Measurements from ENCODE around the gene TNIK. TPM values are rescaled to one million over a fixed set of nuclear protein-coding genes. Genes with fewer than 3 reads are reported as not detected.

TNIK gene
- total RNA-seq, 1 experiment from 2014 or later: 5.5 TPM

DNA sequence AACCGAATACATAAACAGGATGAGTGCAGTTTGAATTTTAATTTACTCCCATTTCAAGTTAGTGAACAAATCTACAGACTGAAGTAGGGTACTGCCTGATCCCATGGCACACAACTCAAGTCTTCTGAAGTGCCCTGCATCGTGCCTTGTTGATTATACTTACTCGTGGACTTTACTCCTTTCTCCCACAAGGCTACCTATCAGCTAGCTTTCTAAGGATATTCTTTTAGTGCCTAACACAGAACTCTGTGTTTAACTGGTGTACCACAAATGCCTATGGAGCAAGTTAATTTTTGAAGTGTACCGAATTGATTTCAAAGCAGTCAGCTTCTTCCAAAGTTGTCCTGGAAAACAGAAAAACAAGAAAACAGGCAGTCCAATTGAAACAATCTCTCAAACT is 119.8 kb downstream of the TNIK start:
- DNase-seq (ENCODE audit: low spot score): no peak

DNA sequence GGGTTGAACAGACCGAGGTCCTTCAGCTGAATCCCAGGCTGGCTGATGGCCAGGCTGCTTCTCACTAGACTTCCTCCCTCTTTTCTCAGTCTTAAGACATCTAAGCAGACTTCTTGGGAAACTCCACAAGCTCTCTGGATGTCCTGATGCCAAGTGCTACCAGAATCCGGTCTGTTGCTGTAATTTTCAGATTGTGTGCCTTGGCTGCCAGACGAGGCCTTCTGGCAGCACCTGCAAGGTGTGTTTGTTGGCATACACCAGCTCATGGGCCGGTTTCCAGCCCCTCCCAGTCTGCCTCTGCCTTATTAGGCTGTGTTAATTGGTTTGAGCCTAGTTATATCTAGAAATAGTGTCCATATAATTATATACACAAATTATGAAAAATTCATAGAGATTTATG is 120.6 kb downstream of the TNIK start:
- no peak for DNase-seq (ENCODE audit: low spot score)

DNA sequence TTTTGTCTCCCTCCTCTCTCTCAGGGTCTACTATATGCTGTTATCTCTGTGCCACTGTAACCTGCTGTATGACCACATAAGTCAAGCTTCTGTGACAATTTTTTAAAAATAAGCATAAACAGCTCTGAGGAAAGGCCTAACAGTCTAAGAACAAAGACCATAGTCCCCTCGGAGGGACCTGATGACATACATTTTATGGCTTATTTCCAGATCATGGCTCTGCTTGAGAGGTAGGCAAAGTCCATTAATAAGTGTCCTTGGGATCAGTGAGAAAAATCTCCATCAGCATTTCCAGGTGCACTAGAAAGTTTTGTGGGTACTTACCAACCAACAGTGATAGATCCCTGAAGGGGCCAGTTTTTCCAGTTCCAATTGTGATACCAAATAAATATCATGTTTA is 123.8 kb downstream of the TNIK start:
- no peak for DNase-seq (ENCODE audit: low spot score)

DNA sequence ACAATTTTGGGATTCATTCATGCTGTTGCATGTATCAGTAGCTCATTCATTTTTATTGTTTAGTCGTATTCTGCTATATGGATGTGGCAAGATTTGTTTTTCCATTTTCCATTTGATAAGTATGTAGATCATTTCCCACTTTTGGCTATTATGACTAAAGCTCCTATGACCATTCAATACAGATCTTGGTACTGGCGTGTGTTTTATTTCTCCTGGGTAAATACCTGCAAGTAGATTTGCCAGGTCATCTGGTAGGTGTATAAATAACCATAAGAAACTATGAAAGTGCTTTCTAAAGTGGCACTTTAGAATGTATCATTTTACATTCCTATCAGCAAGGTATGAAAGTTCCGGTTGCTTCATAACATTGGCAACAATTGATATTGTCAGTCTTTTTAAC is 124.6 kb downstream of the TNIK start:
- DNase-seq (ENCODE audit: low spot score): no peak

DNA sequence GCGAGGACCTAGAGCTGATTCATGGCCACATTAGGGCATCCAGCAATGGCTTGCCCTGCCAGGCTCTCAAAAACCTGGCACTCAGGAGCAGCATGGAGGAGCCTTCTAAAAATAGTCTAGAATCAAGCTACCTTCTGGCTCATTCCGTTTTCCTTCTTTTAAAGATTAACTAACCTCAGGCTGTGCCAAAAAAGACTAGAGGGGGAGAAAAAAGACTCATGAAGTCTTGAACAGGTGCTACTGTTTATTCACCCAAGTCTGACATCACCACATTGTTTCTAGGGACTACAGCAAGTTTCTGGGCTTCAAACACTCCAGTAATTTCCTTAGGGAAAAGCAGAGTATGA is 125.8 kb downstream of the TNIK start:
- no peak for DNase-seq (ENCODE audit: low spot score)

DNA sequence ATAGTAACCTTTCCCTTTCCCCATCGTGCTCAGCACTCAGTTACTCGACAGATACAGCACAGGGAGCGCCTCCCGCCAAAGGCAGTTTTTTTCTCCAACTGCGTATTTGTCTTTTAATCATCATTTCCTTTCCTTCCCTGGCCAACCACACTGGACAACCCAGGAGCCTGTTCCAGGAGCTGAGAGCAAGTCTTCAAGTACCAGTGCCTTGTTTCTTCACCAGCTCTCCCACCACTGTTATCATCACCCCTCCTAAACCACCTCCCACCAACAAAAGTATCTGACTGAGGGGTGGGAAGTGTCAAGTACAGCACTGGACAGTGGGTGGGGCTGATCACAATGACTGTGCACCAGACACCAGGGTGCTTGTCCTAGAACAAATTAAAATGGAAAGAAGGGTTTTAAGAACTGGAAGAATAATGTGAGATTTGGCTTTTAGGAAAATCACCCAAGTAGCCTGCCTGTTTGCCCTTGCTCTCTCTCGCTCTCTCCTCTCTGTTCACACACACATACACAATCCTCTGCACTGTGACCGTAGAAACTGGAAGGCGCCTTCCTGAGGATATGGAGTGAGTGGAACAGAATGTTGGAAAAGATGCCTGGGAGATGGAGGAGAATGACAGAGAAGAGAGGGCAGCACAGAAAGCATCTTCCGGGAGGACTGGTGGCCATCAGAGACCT is 126.3 kb downstream of the TNIK start:
- DNase-seq (ENCODE audit: low spot score): no peak

DNA sequence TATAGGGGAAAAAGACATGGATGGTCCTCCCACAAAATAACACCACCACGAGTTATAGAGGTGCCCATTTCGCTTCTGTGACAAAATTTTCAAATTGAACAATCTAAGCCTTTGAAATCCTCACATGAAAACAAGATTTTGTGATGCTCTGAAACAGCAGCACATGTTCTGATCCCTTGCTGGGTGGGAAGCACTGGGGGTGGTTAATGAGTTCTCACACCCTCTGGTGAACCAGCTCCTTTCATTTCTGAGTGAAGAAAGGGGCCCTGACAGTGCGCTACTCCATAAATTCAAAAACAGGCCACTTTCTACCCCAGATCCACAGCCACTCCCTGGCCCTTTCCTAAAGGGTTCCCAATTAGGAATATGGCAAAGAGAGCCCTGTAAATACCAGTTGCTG is 129.3 kb downstream of the TNIK start:
- DNase-seq (ENCODE audit: low spot score): no peak

DNA sequence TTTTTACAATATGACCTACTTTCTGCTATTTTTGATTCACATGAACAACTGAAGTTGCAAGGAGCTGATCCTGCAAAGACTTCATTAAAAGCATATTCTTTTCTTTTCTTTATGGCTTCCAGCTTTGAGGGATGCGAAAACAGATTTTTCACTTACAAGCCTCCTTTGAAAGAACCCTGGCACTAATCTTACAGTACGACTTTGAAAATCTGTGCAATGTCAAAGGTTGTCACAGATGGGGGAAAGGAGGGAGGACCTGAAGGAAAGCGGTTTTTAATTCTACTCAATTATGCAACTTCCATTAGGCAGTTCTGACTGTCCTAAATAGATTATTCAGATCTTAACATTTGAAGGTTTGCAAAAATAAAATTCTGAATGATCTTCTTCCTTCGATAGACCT is 130.5 kb downstream of the TNIK start:
- no peak for DNase-seq (ENCODE audit: low spot score)

DNA sequence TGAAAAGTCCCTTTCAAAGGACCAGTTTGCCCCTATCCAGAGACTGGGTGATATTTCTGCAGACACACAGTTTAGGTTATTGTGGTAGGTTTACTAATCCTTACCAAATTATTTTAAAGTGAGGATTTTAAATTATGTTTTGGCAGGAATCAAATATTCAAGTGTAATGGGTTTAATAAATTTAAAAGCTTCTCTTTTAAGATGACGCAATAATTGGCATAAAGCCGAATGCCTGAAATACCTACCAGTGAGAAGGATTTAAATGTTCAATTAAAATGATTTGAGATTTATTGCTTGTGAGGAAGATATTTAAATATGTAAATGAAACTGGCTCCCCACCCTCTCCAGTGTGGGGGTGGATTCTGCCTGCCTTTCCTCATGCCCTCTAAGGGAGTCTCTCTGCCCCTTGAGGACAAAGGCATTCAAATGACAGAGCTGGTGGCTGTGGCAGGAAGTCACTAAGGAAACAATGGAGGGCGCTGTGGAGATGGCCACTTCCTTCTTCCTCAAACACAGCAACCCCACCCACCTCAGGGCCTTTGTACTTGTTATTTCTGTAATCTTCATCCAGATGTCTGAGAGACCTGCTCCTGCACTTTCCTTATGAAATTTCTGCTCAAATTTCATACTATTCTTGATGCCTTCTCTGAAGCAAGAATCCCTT is 131.7 kb downstream of the TNIK start:
- peak; percentile 71 for DNase-seq (ENCODE audit: low spot score)

DNA sequence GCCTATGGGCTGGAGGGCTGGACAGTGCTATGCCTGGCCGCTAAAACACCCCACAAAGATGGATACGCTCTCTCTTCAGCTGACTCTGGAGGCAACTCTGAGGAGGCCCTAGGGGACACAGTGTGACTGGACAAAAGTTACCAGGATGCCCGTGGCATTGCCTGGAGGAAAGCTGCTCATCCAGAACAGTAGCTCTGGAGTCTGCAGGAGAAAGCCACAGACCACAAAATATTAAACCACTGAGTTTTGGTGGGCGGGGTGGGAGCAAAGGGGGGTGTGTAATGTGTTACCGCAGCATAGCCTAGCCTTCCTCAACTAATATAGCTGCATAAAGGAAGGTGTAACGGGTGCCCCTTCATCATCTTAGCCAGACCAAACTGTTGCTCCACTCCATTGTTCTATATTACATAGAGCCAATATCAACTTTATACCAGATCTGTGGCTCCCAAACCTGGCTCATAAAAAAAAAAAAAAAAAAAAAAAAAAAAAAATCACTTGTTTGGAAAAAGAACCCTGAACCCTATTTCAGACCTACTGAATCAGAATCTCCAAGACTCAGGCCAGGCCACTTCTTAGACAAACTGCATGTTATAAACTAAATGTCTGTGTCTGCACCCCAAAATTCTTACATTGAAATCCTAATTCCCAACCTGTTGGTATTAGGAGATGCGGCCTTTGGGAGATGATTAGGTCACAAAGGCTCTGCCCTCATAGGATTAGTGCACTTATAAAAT is 132.6 kb downstream of the TNIK start:
- DNase-seq (ENCODE audit: low spot score): peak; percentile 28

DNA sequence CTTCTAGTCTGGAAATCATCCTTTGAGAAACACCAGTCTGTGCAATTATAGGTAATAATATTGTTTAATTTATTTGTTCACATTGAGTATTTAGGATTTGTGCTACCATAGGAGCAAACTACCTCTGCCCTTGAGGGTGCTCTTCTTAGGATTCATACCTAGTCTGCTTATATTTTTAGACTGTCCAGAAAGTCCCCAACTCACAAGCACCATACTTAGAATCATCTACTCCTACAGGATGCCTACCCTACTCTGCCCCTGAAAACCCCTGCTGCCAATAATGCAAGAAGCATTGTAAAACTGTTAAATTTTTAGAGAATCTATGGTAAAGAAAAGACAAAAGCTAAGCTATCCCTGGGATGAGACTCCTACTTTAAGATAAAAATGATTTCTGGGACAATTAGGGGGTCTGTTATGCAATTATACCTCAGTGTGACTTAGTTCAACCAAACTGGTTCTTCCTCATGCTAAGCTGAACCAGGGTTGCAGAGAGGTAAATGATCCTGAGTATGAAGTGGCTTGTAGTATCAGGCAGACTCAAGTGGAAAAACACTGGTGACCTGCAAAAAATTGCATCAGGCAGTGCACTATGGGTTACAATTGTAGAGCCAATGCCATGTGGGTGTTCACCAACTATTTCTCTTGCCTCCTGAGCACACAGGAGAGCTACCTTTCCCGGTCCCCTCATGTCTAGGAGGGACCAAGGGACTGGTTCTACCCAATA is 133.3 kb downstream of the TNIK start:
- no peak for DNase-seq (ENCODE audit: low spot score)

DNA sequence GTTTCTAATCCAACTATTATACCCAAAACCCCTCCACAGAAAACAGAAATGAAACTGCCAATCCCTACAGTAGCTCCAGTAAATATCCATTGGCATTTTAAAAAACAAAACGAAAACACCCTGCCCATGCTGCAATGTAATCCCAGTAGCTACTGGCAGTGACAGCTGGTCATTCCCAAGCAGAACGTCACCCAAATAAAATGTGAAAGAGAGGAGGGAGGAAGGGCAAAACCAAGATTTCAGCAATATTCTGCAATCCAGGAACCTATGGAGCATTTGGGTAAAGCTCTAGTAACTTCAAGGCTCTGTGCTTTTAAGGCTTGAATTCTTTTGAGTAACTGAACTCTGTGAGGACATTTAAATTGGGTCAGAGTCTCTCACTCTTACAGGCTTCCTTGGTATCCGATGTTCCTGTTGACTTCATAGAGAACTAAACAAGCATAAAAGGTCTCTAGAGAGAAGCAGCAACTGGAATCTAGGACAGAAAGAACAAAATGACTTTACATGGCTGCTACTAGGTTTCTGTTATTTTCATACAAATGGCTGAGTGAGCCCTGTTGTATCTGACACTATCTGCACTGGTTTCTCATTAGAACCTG is 136.2 kb downstream of the TNIK start:
- DNase-seq (ENCODE audit: low spot score): no peak

DNA sequence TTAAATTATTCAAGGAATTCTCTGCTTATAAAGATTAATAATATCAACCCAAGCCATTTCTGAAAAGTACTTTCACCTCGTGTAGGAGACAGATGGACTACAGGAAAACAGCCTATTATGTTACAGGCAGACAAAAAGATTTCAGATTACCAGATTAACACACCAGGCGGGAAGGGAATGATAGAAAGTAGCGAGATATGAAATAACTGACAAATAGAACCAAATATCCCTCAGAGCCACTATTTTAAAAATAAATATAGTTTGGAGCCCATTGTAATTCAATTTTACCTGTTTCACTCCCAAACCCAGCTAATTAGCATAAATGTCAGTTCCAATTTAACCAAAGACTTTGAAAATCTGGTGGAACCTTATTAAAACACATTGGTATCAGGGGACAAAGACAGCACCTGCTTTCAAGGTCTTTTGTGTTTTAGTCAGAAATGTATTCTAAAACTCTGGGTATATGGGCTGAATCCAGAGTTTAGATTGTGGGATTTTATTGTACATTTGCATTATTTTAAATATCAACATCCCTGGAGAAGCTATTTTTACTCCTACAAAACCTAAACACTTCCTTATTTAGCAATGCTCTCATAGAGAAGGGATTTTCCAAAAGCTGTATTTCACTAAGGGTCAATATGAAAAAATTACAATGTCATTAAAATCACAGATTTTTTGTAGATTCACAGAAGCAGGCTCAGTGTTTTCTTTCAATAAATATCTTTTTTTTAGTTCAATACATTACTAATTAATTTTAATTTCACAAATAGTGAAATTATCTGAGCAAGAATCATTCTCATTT is 138.4 kb downstream of the TNIK start:
- no peak for DNase-seq (ENCODE audit: low spot score)

DNA sequence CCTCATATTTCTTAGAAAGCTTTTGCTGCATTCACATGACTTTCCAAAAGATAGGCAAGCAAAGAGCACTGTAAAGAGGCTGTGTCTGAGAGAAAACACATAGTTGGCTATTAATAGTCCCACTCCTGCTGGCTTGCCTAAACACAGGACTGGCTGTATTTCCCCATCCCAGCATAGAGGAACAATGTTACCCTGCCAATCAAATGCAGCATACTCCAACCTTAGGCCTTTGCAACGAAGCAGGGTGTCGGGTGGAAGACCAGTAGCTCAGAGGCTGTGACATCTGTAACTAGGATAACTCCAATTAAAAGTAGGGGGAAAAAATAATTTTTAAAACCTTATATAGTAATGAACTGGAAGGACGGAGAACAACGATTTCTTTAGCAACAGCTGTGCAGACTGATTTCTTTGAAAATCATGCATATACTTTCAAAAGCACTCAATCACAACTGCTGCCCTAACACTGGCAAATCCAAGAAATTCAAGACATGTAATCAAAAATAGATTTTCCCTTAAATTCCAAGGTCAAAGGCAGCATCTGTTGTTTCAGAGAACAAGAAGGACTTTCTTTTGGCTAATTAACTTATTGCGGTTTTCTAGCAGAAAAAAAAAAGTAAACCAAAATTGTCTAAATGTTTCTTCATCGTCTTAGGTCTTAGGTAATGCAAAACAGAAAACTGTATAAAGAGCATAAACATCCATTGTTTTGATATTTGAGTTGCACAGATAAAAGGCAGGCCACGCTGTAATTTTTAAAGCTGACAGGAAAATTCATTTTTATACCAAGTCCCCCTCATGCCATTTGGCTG is 139.3 kb downstream of the TNIK start:
- no peak for DNase-seq (ENCODE audit: low spot score)

DNA sequence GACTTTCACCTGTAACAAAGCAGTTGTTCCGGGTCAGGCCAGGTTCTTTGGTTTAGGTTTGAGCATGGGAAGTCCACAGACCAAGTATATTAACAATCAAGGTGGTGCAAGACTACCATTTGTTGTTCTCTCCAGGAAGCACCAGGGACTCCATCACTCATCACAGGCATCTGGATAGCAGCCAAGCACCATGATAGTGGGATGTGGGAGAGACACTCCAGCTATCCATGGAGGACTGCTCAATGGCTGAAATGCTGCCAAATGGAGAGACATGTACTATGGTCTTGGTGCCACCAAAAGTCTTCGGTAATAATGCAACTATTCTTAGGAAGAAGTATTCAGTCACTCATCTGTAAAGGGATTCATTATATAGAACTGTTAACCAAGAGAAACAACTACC is 143.0 kb downstream of the TNIK start:
- no peak for DNase-seq (ENCODE audit: low spot score)

DNA sequence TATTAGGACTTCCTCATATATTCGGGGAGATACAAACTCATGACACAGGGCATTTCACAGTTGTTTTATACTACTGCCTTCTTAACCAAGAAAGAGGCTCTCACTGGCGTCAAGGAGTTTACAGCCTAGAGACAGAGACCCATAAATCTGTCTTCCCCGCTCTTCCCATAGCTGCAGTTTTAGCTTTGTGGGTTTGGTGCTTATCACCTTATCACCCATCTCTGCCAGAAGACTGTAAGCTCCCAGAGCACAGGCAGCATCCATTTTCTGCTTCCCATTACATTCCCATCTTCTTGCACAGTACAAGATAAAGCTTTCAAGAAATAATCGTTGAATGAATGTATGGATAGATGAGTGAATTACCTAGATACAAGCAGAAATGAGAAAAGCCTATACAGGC is 144.3 kb downstream of the TNIK start:
- DNase-seq (ENCODE audit: low spot score): no peak

DNA sequence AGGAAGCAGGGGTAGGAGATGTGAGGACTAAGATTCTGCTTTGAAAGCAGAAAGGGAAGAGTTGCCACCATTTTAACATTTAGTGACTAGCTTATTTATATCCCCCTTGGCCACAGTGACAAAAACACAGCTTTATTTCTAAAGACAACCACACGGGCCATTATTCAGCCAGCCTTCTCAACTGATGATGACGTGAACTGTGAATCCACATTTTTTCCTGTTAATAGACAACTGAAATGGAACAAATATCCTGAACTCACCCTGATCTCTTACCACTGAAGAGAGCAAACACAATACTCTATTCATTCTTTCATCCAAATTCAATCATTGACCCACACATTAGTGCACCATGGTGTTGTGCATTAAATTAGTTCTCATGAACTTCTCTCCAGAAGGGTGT is 145.1 kb downstream of the TNIK start:
- no peak for DNase-seq (ENCODE audit: low spot score)

DNA sequence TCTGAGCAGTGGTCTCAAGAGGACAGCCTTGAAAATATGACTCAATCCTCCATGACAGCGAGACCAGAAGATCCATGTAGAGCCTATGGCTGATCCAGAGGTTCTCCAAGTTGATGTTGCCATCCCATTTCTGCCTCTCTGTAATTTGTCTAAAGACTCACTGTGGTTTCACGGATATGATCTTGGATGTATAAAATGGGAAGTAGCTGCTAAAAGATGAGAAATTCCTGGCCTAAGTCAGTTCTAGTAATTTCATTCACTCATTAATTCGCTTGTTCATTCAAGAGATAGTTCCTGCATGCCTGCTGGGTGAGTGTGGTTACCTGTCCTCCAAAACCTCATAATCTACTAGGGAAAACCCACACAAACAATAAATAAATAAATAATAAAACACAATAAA is 145.9 kb downstream of the TNIK start:
- DNase-seq (ENCODE audit: low spot score): no peak

DNA sequence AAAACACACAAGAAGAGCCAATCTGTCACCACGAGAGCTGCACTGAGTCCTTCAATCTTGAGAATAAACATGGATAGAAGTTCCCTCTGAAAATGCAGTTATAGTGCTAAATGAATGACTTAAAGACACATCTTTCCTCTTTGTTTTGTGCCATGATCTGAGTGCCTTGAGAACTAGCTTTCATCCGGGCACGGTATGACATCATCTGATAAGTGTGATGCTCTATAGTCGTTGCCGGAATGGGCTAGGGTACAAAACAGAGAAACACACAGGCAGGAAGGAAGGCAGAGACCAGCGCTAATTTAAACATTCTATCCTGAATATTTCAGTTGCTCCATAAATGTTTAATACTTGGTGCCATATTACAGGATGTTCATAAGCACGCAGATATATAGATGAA is 146.5 kb downstream of the TNIK start:
- DNase-seq (ENCODE audit: low spot score): no peak

DNA sequence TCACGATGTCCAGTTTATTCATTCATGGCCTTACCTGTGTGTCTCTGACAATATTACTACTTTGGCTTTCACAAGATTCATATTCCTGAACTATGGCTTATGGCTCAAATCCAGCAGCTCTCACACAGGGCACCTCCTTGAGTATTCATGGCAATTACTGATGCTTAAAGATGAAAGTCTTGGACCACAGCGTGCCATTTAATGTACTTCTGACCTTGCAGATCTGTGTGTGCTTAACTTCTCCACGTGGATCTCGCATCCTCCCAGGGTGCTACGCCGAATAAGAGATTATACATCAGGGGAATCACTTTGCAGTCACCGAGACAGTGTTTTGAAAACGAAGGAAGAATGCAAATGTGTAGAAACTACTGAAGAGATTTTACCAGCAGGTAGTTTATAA is 147.5 kb downstream of the TNIK start:
- DNase-seq (ENCODE audit: low spot score): no peak

DNA sequence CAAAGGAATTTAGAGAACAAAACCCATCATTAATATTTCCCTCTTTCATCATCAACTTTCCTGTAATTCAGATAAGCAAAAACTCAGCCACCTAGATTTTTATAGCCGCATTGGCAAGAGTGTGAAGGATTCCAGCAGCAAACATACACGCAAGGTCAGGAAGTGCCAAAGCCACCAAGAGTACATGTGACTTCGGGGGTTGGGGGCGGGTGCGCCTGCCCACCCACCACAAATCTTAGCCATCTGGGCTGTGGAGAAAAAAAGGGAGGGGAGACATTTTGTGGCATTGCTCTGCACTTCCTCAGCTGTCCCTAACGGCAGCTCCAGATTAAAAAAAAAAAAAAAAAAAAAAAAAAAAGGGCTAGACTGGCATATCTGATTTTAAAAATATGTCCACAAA is 148.4 kb downstream of the TNIK start:
- peak; percentile 41 for DNase-seq (ENCODE audit: low spot score)

All from H4 (cell line).